DOHH2 (cell line): Measurements from ENCODE around the gene STEAP3.

Source experiments
- EZH2phosphoT487 ChIP-seq: fragments of 200-600 bp; sonication (generic); IDR thresholded peaks from 2 replicates; pipeline ENCODE4 v1.6.1; 2017; ENCODE audit warnings: borderline replicate concordance, mild to moderate bottlenecking, antibody characterized with exemption, low read length, moderate library complexity, mixed read lengths
- TF ChIP-seq, protein P1 (sequence below): fragments of 200-600 bp; sonication (generic); IDR thresholded peaks from one replicate; pipeline ENCODE4 v1.5.1; 2014; ENCODE audit warnings: antibody characterized with exemption, mild to moderate bottlenecking, low read depth, low read length; ENCODE audit not compliant: poor library complexity, severe bottlenecking

- TF ChIP-seq, protein P1, sequence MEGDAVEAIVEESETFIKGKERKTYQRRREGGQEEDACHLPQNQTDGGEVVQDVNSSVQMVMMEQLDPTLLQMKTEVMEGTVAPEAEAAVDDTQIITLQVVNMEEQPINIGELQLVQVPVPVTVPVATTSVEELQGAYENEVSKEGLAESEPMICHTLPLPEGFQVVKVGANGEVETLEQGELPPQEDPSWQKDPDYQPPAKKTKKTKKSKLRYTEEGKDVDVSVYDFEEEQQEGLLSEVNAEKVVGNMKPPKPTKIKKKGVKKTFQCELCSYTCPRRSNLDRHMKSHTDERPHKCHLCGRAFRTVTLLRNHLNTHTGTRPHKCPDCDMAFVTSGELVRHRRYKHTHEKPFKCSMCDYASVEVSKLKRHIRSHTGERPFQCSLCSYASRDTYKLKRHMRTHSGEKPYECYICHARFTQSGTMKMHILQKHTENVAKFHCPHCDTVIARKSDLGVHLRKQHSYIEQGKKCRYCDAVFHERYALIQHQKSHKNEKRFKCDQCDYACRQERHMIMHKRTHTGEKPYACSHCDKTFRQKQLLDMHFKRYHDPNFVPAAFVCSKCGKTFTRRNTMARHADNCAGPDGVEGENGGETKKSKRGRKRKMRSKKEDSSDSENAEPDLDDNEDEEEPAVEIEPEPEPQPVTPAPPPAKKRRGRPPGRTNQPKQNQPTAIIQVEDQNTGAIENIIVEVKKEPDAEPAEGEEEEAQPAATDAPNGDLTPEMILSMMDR = no peak
- TF ChIP-seq EZH2phosphoT487 = no peak
Measured at GRCh38 chr2:119204525-119204924, 19.1 kb upstream of the STEAP3 start.
